ENCODE data around the gene TMEM163.

Gene TMEM163

GRCh38 chr2:134667081-134667480, 51.7 kb downstream of the TMEM163 start:
- Mint-ChIP-seq H3K27me3 (ENCODE audit: low read depth, poor library complexity) (peaks cover 12% of the 10 kb centered on the region), H3K4me1 (peaks cover 17% of the 10 kb centered on the region), H3K27ac (no peak overlapping the region), H3K36me3 (ENCODE audit: low read depth) (no peaks in the 10 kb centered on the region), H3K9me3 (no peaks in the 10 kb centered on the region), H3K4me3 (no peak overlapping the region)
- DNase-seq: no peak
- TF ChIP-seq, protein P1, sequence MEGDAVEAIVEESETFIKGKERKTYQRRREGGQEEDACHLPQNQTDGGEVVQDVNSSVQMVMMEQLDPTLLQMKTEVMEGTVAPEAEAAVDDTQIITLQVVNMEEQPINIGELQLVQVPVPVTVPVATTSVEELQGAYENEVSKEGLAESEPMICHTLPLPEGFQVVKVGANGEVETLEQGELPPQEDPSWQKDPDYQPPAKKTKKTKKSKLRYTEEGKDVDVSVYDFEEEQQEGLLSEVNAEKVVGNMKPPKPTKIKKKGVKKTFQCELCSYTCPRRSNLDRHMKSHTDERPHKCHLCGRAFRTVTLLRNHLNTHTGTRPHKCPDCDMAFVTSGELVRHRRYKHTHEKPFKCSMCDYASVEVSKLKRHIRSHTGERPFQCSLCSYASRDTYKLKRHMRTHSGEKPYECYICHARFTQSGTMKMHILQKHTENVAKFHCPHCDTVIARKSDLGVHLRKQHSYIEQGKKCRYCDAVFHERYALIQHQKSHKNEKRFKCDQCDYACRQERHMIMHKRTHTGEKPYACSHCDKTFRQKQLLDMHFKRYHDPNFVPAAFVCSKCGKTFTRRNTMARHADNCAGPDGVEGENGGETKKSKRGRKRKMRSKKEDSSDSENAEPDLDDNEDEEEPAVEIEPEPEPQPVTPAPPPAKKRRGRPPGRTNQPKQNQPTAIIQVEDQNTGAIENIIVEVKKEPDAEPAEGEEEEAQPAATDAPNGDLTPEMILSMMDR (IDR thresholded peaks at IDR 0.05): no peak

- H3K27me3 Mint-ChIP-seq (ENCODE audit: low read depth, poor library complexity): peaks cover 13% of the 10 kb centered on the region
- no peak overlapping the region for H3K27ac Mint-ChIP-seq
- H3K9me3 Mint-ChIP-seq: no peaks in the 10 kb centered on the region
- no peak overlapping the region for H3K4me3 Mint-ChIP-seq
- TF ChIP-seq, protein P1 (IDR thresholded peaks at IDR 0.05): no peak
- H3K4me1 Mint-ChIP-seq: peaks cover 9% of the 10 kb centered on the region
- no peak for DNase-seq
- H3K36me3 Mint-ChIP-seq (ENCODE audit: low read depth): no peaks in the 10 kb centered on the region
Observed at GRCh38 chr2:134665727-134666506, 52.9 kb downstream of the TMEM163 start.

DNA sequence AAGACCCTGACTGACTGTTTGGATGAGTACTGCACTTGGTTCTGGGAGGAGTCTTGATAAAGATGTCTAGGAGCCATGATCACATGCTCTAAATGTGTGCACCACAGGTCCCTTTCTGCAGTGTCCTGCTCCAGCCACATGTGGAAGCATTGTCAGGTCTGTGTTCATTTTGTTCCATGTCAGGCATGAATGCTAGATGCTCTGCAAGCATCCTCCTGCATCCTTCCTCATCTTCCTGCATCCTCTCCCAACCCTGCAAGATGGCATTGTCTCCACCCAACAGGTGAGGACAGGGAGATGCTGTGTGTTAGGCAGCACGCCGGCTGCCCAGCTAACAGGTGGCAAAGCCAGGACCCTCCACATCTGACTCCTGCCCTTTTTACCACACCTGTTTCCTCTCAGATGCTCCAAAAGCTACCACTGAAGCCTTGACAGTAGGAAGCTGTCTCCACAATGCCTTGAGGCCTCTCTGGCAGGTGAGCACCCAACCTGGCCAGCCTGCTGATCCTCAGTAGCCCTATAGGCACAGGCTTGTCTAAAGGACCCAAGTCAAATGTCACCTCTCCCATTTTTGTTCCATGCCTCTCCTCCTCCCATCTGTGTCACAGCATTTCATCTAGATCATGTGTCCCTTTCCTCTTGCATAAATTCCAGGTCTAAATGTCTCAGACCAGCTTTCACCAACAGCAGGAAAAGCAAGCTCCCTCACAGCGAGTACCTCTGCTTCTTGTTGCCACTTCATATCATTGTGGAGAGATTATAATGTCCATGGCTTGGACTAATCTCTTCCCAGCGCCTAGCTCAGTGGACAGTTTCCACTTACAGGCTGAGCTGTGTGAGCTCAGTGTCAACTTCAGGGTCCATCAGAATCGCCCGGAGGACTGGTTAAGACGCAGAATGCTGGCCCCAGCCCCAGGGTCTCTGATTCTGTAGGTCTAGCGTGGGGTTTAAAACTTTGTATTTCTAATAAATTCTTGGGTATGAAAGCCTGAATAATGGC, 55.0 kb downstream of the TMEM163 start:
- Mint-ChIP-seq H3K27ac (no peak overlapping the region), H3K27me3 (ENCODE audit: low read depth, poor library complexity) (peaks cover 10% of the 10 kb centered on the region), H3K36me3 (ENCODE audit: low read depth) (no peaks in the 10 kb centered on the region), H3K4me3 (no peak overlapping the region), H3K4me1 (no peaks in the 10 kb centered on the region), H3K9me3 (no peaks in the 10 kb centered on the region)
- TF ChIP-seq, protein P1 (IDR thresholded peaks at IDR 0.05): no peak
- DNase-seq: no peak

DNA sequence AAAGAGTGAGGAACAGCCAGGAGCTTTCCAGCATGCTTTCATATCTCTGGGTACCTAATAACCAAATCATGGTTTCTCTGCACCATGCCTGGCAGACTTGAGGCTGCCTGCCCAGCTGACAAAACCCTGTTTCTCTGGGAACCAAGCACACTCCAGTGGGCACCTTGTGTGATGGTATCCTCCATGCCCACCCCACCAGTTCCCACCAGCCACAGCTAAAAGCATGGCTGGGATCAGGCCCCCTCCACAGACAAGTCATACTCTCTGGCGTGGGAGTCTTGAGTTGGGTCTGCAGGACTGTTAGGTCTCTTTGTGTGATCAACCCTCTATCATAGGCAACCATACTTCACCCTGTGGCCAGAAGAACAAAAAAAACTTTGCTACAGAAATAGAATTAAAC, 56.0 kb downstream of the TMEM163 start:
- no peak overlapping the region for H3K27ac Mint-ChIP-seq
- H3K4me3 Mint-ChIP-seq: no peak overlapping the region
- H3K9me3 Mint-ChIP-seq: peaks cover under 1% of the 10 kb centered on the region
- H3K36me3 Mint-ChIP-seq (ENCODE audit: low read depth): no peaks in the 10 kb centered on the region
- no peaks in the 10 kb centered on the region for H3K4me1 Mint-ChIP-seq
- peaks cover 10% of the 10 kb centered on the region for H3K27me3 Mint-ChIP-seq (ENCODE audit: low read depth, poor library complexity)
- DNase-seq: no peak
- TF ChIP-seq, protein P1 (IDR thresholded peaks at IDR 0.05): no peak

GRCh38 chr2:134660626-134661402, 58.0 kb downstream of the TMEM163 start:
- DNase-seq: no peak
- Mint-ChIP-seq H3K9me3 (peaks cover 17% of the 10 kb centered on the region), H3K27ac (no peak overlapping the region), H3K36me3 (ENCODE audit: low read depth) (peaks cover 8% of the 10 kb centered on the region), H3K27me3 (ENCODE audit: low read depth, poor library complexity) (peaks cover 5% of the 10 kb centered on the region), H3K4me3 (no peak overlapping the region), H3K4me1 (peaks cover 7% of the 10 kb centered on the region)
- TF ChIP-seq, protein P1 (IDR thresholded peaks at IDR 0.05): no peak

Measured in nephron progenitor cell (in vitro differentiated cells).